Progenitor cell of endocrine pancreas (in vitro differentiated cells): ENCODE measurements around the gene FBXW5. TPM values are rescaled to one million over a fixed set of nuclear protein-coding genes. Genes with fewer than 3 reads are reported as not detected.

Source experiments
- DNase-seq: peaks from one replicate; pipeline ENCODE4 v3.0.0; 2021; ENCODE audit warnings: low spot score; ENCODE audit not compliant: unreplicated experiment
- H3K27ac Mint-ChIP-seq: 2 replicates; pipeline ENCODE4 v1.8.0; 2021; ENCODE audit warnings: mild to moderate bottlenecking, moderate library complexity, mixed read lengths
- H3K27me3 Mint-ChIP-seq: 2 replicates; pipeline ENCODE4 v1.8.0; 2021; ENCODE audit warnings: mixed read lengths
- H3K36me3 Mint-ChIP-seq: 2 replicates; pipeline ENCODE4 v1.8.0; 2022; ENCODE audit warnings: mixed read lengths; ENCODE audit not compliant: insufficient read depth
- H3K4me1 Mint-ChIP-seq: 2 replicates; pipeline ENCODE4 v1.8.0; 2021; ENCODE audit warnings: low read depth, mixed read lengths
- H3K4me3 Mint-ChIP-seq: 2 replicates; pipeline ENCODE4 v1.8.0; 2021; ENCODE audit warnings: low read depth, mild to moderate bottlenecking, moderate library complexity, mixed read lengths
- H3K9me3 Mint-ChIP-seq: 2 replicates; pipeline ENCODE4 v1.8.0; 2021; ENCODE audit warnings: low read depth, mixed read lengths
- total RNA-seq: library from RNA; stranded (reverse); gene quantifications from 2 replicates; pipeline ENCODE4 v1.2.1, GENCODE V29; 2021
- TF ChIP-seq, protein P1 (sequence below): fragments of 200-600 bp; sonication (generic); IDR thresholded peaks from one replicate; pipeline ENCODE4 v1.5.0; 2021; ENCODE audit warnings: antibody characterized with exemption, mild to moderate bottlenecking; ENCODE audit not compliant: unreplicated experiment

FBXW5 gene
- total RNA-seq, 1 donor from 2014 or later = 77.3 TPM

DNA sequence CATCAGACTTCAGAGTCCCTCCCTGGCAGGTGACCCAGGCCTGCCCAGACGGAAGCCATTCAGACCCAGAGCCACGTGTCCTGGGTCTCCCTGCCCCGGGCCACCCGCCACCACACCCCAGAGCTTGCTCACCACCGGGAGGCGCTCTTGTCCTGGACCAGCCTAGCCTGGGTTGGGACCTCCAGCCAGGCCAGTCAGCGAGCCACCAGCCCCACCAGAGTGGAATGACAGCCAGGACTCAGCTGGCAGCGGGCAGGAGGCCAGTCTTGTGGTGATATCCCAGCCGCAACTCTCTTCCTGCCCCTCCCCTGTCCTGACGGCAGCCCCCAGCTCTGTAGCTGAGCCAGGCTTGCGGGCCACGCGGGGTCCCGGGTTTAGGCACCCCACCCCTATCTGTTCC lies 31.1 kb upstream of the FBXW5 start:
- no peaks in the 10 kb centered on the region for H3K36me3 Mint-ChIP-seq
- DNase-seq = no peak
- H3K9me3 Mint-ChIP-seq = no peaks in the 10 kb centered on the region
- TF ChIP-seq, protein P1, sequence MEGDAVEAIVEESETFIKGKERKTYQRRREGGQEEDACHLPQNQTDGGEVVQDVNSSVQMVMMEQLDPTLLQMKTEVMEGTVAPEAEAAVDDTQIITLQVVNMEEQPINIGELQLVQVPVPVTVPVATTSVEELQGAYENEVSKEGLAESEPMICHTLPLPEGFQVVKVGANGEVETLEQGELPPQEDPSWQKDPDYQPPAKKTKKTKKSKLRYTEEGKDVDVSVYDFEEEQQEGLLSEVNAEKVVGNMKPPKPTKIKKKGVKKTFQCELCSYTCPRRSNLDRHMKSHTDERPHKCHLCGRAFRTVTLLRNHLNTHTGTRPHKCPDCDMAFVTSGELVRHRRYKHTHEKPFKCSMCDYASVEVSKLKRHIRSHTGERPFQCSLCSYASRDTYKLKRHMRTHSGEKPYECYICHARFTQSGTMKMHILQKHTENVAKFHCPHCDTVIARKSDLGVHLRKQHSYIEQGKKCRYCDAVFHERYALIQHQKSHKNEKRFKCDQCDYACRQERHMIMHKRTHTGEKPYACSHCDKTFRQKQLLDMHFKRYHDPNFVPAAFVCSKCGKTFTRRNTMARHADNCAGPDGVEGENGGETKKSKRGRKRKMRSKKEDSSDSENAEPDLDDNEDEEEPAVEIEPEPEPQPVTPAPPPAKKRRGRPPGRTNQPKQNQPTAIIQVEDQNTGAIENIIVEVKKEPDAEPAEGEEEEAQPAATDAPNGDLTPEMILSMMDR = peak; percentile 8
- no peak overlapping the region for H3K27ac Mint-ChIP-seq
- no peaks in the 10 kb centered on the region for H3K4me1 Mint-ChIP-seq
- H3K4me3 Mint-ChIP-seq = no peak overlapping the region
- H3K27me3 Mint-ChIP-seq = peaks cover 17% of the 10 kb centered on the region

DNA sequence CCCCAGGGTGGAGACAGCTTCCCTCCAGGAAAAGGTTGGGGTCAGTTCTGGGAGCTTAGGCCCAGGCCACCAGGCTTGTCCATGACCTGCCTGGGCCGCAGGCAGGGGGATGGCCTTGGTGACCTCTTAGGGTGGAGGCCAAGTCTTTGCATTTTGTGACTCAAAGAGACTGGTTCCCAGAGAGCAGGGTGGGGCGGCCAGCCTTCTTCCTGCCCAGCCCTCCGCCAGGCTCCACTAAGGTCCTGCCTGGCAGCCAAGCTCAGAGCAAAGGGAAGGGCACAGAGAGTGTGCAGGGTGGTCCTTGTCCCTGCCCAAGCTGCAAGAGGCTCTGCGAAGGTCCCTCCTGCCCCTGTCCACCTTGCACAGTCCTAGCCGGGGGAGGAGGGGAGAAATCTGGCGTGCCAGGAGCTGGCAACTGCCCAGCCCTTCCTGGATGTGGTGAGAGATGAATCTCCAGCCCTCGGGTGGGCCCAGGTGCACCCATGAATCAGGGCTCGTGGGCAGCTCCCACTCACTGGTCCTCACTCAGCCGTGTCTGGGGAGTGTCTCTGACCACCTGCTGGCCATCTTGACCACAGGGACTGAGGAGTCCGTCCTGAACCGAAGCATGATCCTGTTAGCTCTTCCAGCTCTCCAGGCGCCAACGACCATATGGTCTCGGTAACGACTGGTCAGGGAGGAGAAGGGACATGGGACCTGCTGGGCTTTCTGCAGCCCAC lies 30.4 kb upstream of the FBXW5 start:
- Mint-ChIP-seq H3K36me3 (no peaks in the 10 kb centered on the region), H3K9me3 (no peaks in the 10 kb centered on the region), H3K27me3 (peaks cover 15% of the 10 kb centered on the region), H3K4me3 (no peak overlapping the region), H3K27ac (no peak overlapping the region), H3K4me1 (no peaks in the 10 kb centered on the region)
- TF ChIP-seq, protein P1 = no peak
- no peak for DNase-seq

DNA sequence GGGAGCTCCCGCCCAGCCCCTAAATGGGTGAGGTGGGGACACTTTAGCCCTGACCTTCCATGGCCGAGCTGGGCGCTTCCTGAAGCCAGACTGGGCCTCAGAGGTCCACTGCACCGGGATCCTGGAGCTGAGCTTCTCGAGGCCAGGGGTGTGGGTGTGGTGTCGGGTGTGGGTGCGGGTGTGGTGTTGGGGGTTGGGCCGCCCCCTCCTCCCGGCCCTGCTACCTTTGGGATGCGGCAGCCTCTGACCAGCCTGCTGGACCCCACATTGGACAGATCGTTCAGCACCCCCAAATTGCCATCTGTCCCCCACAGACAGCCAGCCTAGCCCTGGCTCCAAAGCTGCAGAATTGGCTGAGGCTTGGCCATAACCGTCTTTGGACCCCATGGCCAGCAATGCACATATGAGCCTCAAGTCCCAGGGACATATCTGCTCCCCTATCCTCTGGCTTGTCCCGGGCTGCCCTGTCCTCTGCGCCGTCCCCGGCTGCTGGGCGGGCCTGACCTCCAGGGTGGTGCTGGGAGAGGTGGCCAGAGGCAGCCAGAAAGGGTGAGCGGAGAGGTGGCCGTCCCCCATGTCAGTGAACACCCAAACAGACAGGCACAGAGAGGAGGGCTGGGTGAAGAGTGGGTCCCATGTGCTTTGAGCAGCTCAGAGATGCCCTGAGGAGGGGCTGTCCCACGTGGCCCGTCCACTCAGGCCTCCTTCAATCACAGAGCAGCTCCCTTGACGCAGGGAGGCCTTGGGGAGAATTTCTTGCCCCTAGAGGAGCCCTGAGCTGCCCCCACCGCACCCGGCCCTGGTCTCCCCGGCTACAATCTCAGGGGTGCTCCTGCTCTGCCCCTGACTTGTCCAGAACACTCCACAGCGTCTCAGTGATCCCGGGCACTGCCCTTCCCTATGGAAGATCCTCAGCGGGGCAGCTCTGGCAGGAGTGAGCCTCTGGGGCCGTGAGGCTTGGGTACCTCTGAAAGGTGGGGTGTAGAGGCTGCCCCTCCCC lies 29.4 kb upstream of the FBXW5 start:
- Mint-ChIP-seq H3K27ac (no peak overlapping the region), H3K4me1 (no peaks in the 10 kb centered on the region), H3K27me3 (peaks cover 15% of the 10 kb centered on the region), H3K36me3 (no peaks in the 10 kb centered on the region), H3K9me3 (no peaks in the 10 kb centered on the region), H3K4me3 (no peak overlapping the region)
- TF ChIP-seq, protein P1 = no peak
- no peak for DNase-seq

DNA sequence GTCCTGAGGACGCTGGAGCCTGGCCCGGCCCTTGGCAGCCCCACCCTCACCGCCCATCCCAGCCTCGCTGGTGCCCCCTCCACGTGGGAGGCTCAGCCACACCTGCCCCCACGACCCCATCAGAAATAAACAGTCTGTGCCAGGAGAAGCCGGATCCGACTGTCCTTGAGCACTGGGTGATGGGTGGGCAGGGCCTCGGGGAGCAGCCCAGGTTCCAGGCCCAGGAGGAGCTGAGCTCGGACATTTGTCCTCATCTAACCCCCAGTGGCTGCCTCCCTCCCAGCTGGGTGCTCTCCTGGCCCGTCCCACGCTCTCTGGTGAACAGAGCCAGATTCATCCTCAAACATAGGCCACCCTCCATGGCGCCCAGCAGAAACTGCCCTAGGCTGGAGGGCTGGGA lies 28.2 kb upstream of the FBXW5 start:
- Mint-ChIP-seq H3K36me3 (no peaks in the 10 kb centered on the region), H3K27me3 (peaks cover 15% of the 10 kb centered on the region)

DNA sequence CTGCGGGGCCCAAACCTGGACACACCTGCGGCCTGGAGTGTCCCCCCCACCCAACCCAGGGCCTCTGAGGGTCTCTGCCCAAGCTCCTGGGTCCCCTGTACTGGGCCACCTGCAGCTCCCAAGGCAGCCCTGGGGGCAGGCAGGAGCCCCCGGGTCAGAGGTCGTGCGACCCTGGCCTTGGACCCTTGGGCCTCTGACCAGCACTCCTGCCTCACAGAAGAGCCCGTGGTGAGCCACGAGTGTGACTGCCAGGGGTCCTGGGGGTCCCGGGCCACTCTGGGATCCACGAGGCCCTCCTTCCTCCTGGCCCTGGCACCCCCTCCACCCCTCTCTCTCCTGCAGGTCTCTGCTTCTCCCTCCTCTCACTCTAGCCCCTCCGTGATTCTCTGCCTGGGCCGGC lies 27.8 kb upstream of the FBXW5 start:
- no peak overlapping the region for H3K27ac Mint-ChIP-seq
- peaks cover 12% of the 10 kb centered on the region for H3K27me3 Mint-ChIP-seq
- no peak overlapping the region for H3K4me3 Mint-ChIP-seq
- H3K36me3 Mint-ChIP-seq = no peaks in the 10 kb centered on the region
- TF ChIP-seq, protein P1 = no peak
- no peaks in the 10 kb centered on the region for H3K4me1 Mint-ChIP-seq
- no peaks in the 10 kb centered on the region for H3K9me3 Mint-ChIP-seq
- no peak for DNase-seq

More for the DNA sequence above, 28.2 kb upstream of the FBXW5 start:
- H3K27ac Mint-ChIP-seq = no peak overlapping the region
- TF ChIP-seq, protein P1 = no peak
- no peaks in the 10 kb centered on the region for H3K4me1 Mint-ChIP-seq
- H3K4me3 Mint-ChIP-seq = no peak overlapping the region
- no peak for DNase-seq
- H3K9me3 Mint-ChIP-seq = no peaks in the 10 kb centered on the region
